Kidney capillary endothelial cell (primary cell): ENCODE measurements around the gene HOXC9.
A peak's percentile ranks its signal among the peaks of the same experiment; 100 is the strongest.

ENCODE experiments used
- DNase-seq: peaks from one replicate; pipeline ENCODE4 v3.0.0-alpha.2; 2018; ENCODE audit warnings: low spot score

The HOXC9 gene

DNA sequence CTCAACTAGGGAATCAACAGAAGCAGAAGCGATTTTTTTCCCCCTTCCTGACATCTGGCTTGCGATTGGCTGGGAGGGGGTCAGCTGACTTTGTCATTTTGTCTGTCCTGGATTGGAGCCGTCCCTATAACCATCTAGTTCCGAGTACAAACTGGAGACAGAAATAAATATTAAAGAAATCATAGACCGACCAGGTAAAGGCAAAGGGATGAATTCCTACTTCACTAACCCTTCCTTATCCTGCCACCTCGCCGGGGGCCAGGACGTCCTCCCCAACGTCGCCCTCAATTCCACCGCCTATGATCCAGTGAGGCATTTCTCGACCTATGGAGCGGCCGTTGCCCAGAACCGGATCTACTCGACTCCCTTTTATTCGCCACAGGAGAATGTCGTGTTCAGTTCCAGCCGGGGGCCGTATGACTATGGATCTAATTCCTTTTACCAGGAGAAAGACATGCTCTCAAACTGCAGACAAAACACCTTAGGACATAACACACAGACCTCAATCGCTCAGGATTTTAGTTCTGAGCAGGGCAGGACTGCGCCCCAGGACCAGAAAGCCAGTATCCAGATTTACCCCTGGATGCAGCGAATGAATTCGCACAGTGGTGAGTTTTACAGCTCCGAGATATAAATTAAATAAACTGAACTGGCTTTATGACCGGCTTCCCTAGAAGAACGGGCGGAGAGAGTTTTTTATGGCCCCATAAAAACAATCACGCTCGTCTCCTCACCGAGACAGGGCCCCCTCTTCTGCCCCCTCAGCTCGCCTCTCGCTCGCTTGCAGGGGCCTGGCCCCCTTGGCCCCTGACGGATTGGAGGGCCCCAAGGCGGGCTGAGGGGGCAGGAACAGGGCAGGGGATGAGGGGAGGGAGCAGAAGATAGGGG, 28.6 kb downstream of the HOXC9 start, which contains the start of gene HOXC6:
HOXC6 (plus strand) TSS at position 127 of the 888 bp plus-strand sequence; CDS start at position 209, 82 bp downstream.
- DNase-seq, result no peak

DNA sequence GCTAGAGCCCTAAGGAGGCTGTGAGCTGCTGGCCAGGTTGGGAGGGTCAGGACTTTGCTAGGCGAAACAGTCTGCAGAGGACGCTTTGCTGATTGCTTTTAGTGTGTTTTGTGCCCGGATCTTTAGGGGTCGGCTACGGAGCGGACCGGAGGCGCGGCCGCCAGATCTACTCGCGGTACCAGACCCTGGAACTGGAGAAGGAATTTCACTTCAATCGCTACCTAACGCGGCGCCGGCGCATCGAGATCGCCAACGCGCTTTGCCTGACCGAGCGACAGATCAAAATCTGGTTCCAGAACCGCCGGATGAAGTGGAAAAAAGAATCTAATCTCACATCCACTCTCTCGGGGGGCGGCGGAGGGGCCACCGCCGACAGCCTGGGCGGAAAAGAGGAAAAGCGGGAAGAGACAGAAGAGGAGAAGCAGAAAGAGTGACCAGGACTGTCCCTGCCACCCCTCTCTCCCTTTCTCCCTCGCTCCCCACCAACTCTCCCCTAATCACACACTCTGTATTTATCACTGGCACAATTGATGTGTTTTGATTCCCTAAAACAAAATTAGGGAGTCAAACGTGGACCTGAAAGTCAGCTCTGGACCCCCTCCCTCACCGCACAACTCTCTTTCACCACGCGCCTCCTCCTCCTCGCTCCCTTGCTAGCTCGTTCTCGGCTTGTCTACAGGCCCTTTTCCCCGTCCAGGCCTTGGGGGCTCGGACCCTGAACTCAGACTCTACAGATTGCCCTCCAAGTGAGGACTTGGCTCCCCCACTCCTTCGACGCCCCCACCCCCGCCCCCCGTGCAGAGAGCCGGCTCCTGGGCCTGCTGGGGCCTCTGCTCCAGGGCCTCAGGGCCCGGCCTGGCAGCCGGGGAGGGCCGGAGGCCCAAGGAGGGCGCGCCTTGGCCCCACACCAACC, 29.8 kb downstream of the HOXC9 start:
- DNase-seq, result no peak

DNA sequence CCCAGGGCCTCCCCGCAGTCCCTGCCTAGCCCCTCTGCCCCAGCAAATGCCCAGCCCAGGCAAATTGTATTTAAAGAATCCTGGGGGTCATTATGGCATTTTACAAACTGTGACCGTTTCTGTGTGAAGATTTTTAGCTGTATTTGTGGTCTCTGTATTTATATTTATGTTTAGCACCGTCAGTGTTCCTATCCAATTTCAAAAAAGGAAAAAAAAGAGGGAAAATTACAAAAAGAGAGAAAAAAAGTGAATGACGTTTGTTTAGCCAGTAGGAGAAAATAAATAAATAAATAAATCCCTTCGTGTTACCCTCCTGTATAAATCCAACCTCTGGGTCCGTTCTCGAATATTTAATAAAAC, 30.5 kb downstream of the HOXC9 start:
- no peak for DNase-seq

DNA sequence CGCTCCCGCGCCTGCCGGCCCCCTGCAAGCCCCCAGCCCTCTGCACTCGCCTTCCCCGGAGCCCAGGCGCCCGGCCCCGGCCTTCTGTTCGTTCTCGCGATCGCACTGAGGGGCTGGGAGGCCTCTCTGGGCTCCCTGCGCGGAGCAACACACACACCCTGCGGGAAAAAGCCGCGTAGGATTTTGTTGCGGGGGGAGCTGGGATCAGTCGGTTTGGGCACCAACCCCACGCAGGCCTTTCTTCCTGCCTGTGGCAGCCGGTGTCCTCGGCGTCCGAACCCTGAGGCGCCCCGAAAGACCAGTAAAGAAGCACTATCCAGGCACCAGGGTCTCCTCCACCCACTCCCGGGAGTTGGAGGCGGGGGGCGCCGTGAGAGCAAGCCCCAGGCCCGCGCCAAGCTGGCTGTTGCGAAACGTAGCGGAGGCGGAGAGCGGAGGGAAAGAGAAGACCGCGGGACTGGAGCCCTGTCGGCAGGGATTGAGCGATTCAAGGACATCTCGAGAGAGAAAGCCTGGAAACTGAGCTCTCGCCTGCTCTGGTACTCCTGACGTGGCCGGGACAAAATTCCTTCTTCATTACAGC, 31.0 kb downstream of the HOXC9 start:
- DNase-seq, result no peak

DNA sequence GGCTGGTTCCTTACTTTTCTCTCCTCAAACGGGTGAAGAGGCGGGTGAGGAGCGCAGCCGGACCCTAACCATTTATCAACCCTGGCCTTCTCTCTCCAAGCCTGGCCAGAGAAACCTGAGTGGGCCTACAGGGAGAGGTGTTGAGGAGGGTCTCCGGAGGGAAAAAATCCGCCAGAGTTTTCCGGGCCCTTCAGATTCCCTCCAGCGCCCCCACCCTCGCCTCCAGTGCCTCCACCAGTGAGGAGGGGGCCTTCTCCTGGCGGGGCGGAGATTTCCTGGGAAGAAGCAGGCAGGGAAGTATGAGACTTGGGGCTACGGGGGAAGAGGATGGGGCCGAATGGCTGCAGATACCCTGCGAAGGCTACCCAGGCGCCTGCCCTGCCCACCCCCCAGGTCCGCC, 31.5 kb downstream of the HOXC9 start:
- DNase-seq, result no peak

DNA sequence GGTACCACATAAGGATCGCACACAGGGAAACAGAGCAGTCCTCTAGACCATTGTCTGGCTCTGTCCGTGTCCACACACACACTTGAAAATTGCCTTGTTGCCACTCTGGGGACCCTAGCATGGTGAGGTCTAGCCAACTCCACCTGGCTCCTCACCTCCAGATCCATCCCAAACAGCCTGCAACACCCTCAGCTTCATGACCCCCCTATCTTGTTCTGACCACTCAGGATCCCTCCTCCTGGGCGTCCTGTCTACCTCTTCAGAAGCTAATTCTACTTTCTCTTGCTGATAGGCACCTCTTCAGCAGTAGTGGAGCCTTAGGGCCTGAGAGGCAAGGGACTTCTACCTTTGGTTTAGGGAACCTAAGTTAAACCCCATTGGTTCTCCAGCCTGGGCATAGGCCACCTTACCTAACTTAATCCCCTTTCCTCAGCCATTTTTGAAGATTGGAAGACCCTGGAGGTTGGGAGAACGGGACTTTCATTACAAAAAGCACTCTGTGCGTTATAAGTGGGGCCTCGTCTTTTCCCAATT, 32.2 kb downstream of the HOXC9 start:
- DNase-seq, result no peak

DNA sequence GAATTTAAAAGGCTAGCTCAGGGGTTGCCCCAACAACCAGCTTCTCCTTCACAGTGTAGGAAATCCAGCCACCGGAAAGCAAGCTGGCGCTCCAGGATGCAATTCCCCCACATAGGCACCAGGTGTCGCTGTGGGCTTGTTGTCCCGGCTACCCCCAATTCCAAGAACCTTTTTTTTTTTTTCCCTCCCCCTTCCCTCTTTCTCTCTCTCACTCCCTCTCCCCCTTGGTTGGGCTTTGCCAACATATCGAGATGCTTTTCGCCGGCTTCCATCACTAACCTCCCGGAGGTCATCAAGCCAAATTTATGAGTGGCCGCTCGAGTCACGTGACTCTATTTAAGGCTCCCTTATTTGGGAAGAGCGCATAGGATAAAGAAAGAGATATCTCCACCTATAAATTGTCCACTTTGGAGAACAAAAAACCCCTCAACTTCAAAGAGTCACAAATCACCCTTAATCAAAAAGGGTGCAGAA, 32.7 kb downstream of the HOXC9 start, which contains the start of gene HOXC5:
HOXC5 (plus strand) TSS at position 424 of the 474 bp plus-strand sequence. CDS start 73 bp downstream, outside the sequence.
- DNase-seq, result peak; percentile 57

DNA sequence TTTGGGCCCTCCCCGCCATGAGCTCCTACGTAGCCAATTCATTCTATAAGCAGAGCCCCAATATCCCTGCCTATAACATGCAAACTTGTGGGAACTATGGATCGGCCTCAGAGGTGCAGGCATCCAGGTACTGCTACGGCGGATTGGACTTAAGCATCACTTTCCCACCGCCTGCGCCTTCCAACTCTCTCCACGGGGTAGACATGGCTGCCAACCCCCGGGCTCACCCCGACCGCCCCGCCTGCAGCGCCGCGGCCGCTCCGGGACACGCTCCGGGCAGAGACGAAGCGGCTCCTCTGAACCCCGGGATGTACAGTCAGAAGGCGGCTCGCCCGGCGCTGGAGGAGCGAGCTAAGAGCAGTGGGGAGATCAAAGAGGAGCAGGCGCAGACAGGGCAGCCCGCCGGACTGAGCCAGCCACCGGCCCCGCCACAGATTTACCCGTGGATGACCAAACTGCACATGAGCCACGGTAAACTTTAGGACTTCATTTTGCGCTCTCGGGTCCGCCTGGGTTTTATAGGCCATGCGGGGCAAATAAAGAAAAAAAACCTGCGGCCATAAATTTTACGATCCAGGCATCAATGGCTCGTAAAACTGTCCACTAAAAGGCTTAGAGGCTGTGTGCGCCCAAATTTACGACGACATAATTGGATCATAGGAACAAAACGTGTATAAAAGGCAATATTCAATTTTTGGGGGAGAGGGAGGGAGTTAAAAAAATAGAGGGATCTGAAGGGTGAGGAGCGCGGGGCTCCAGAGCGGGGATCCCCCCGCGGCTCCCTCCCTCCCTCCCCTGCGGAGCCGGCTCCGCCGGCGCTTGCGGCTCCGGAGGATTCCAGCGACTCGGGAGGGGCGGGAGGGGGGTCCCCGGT, 33.4 kb downstream of the HOXC9 start:
- no peak for DNase-seq

DNA sequence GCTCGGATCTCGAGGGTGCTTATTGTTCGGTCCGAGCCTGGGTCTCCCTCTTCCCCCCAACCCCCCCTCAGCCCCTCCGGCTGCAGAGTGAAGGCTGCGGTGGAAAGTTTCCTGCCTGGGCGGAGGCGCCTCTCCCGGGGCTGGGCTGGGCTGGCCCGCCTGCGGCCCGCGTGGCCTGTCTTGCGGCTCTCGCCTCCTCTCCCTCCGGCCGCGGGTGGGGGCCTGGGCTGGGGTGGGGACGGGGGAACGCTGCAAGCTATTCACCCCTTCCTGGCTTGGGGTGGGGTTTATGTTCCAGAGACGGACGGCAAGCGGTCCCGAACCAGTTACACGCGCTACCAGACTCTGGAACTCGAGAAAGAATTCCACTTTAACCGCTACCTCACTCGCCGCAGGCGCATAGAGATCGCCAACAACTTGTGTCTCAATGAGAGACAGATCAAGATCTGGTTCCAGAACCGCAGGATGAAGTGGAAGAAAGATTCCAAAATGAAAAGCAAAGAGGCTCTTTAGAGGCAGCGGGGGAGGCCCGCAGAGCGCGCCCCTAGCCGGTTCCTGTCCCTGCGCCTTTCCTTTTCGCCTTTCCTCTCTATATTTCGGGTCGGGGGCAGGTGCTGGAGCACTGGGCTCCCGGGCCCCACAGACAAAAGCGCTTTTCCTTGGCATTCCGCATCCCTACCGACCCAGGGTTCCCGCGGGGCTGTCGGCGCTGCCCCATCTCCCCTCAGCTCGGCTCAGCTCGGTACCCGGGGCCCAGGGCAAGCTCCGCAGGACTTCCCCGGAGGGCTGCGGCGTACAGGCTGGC, 34.2 kb downstream of the HOXC9 start:
- DNase-seq, result no peak

DNA sequence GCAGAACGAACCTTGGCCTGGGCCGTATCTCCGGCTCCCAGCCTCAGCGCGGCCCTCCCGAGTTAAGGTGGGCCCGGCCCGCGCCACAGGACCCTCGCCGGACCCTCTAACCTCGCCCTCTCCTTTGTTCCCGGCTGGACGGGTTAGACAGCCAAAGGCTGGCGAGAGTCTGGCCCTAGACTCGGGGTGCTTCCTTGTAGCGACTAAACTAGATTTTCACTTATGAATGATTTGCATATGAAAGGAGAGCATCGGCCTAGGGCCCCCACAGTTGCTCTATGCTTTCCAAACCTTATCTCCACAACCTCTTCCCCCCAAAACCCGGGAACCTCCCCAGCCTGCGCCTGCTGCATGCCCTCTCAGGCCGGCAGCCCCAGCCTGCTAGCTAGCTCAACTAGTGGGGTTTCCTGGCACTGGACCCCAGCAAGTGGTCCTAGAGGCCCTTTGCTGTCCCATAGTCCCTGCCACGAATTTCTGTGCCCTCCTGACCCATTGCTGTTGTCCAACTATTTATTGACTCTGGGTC, 34.9 kb downstream of the HOXC9 start:
- no peak for DNase-seq

DNA sequence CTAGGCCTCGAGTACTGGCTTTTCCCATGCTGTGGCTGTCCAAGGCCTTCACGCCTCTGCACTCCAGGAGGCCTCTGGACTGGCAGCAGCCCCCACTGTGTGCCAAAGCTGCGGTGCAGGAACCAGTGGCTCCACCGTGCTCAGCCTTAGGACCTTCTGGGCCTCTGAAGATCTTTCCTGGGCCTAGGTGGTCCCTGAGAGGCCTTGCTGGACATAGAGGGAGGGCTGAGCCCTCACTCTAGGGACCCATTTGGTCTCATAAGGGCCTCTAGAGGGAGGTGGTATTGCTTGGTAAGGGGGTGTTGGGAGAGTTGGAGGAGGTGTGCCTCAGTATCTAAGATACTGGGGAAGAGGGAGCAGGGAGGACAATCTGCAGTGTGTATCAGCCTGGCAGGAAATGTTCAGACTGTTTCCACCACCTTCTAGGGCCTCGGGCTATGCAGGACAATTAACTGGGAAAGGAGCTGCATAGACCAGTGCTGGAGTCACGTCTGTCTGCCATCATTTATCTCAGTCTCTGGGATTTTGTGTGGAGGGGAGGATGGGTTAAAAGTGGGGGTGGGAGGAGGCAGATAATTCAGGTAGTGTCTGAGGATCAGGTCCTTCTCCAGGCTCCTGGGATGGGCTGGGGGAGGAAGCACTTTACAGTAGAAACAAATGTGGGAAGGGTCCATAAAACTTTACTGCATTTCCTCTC, 35.8 kb downstream of the HOXC9 start:
- no peak for DNase-seq

DNA sequence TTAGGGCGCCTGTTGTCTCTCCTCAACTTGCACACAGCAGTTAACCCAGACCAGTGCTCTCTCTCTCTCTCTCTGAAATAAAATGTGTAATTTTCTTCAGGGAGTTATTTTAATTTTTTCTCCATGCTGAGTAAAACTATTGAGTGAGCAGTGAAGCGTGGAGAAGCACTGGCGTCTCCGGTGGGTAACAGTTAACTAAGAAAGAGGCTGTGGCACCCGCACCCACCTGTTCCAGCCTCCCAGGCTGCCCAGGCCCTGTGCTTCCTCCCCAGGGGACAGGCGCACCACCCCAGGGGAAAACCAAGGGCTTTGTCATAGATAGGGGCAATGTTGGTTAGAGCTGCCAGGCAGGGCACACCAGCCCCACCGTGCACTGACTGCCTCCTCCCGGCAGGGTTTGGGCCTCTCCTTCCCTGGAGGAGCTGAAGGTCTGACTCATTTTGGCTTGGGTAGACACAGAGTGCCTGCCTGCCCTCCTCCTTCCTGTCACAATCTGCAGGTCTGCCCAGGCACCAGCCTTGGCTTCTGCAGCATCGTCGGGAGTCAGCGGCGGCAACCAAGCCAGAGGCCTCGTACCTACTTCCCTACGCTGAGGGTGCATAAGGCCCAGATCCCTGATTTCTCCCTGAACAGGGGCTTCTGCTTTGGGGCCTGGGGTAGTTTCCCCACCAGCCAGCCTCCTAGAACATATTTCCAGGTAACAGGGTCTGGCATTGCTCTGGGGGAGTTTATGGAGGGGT, 36.8 kb downstream of the HOXC9 start:
- DNase-seq, result no peak

DNA sequence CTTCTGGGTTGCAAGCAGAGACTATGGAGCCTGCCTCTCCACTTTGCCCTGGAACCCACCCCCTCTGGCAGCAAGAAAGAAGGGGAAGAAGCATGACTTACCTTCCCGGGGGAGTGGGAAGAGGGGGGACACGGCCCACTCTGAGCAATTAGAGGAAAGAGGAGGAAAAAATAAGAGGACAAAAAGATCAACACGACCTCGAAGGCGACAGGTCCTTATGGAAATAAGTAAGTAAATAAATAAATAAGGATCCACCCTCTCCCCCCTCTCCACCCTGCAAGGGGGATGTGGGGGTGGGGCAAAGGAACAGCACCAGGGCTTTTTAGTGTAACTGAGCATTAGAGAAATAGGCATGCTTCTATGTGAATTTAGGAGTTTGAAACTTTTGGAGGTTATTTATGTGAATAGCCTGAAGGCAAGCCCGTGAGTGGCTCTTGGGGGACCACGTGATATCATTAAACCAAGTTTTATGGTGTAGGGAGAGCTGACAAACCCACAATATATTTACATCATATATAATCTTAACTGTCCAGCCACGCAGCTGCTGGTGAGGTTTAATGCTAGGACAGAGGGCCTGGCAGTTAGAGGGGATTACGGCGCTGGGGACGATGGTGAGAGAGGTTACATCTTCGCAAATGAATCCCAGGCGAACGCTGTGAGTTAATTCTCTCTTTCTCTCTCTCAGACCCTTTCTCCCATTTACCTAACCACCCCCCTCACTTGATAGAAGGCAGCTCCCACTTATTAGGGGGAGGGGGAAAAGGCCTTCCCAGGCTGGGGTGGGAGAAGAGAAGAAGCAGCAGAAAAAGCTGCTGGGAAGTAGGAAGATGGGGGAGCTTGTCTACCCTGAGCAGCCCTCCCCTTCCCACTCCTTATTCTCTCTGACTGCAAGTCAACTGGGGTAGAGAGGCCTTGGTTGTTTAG, 37.7 kb downstream of the HOXC9 start:
- DNase-seq, result no peak

DNA sequence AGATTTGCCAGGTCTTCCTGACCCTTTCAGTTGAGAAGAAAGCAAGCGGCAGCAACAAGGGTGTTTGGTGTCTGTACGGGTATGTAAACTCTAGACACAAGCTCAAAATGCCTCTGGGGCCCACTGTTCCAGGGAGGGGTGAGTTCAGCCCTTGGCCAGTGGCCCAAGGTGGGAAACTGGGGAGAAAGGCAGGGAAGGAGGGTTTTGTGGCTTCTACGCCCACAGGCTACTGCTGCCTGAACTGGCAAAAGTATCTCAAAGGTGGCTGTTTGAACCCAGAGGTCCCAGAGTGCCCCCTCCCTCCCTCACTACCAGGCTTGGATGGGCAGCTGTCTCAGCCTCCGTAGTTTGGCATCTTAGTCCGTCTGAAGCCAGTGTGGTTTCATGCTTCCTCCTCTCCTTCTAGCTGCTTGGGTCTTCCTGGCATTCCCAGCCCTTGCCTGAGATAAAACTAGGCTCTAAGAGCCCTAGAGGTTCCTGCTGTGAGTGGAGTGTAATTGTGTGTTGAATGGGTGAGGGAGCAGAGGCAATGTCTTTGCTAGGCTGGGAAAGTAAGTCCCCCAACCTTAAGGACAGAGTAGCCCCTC, 38.4 kb downstream of the HOXC9 start:
- DNase-seq, result no peak

DNA sequence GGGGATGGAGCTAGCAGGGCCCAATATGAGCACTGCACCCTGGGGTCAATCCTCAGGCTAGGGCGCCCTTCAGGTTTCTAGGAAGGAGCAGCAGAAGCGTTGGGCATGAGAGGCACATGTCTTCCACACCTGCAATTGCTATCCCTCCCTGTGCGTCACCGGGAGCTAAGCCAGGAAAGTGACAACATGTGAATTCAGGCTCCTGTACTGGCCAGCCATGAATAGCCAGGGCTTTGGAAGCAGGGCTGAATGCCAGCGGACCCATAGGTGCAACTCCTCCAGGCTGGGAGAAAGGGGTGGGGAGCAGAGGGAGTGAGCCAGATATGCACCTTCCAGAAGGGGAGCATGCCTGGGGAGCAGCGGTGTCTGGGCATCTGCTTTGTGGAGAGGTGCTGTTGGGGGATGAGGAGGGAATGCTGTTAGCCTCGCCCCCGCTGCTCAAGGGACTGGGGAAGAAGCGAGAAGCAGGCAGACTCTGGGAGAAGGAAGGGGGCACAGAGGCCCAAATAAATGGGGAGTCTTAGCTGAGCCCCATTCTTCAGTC, 39.0 kb downstream of the HOXC9 start:
- DNase-seq, result no peak

DNA sequence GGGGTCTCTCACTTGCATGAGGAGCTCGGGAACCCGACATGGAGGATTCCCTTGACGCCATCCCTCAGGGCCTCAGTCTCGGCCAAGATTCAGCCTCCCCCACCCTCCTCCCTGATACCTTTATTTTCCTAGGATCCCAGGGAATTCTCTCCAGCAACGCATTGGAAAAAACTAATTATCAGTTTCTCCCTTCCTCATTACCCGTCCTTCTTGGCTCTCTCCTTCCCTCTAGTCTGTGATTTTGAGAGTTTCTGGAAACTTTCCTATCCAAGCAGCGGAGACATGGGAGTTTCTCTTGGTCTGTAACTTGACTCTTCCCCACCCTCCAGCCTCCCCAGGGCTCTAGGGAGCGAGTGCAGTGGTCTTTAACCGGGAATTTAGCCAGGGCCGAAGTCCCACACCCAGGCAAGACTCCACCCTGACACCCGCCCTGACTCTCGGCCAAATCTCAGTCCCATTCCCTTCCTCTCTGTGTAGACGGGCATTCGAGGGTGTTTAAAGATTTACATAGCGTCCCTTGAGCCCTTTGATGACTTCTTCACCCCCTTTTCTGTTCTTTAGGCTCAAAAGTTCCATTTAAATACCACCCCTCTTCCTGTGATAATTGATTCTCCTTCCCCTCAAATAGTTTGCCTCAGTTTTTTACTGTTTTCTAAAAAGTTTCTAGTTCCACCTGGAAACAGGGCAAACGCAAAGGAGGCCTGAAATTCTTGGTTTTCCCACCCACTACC, 39.6 kb downstream of the HOXC9 start:
- DNase-seq, result no peak
